CD4-positive, alpha-beta T cell (primary cell): ENCODE results near the gene TBCD. TPM values are rescaled to one million over a fixed set of nuclear protein-coding genes. Genes with fewer than 3 reads are reported as not detected.

Experiments used
- ATAC-seq: fragments of 200-7000 bp; cut with Tn5 transposase; one replicate; pipeline ENCODE4 v1.10.0; 2022; ENCODE audit warnings: mild to moderate bottlenecking; ENCODE audit not compliant: poor library complexity
- CTCF ChIA-PET: fragments of 350-600 bp; sonication (Branson Sonifier 250); formaldehyde crosslinking; loops from one replicate; lab custom pipeline; 2021; ENCODE audit warnings: antibody characterized with exemption, inconsistent platforms; lab: Charles Lee
- POLR2A ChIA-PET: fragments of 350-600 bp; sonication (Branson Sonifier 250); formaldehyde crosslinking; loops from one replicate; lab custom pipeline; 2021; ENCODE audit warnings: antibody characterized with exemption, inconsistent platforms; lab: Charles Lee
- DNase-seq, 14 experiments: peaks; one replicate each; pipeline ENCODE4 v3.0.0-alpha.2; 2013 to 2020; ENCODE audit warnings: mixed read lengths in 2 of 14
- H3K27ac ChIP-seq, 2 donors: one replicate each; pipeline versions ENCODE4 v1.5.1 to v1.7.0; 2013; ENCODE audit warnings: low read length in 2 of 2, low read depth in 1 of 2, mild to moderate bottlenecking in 1 of 2
- H3K27me3 ChIP-seq, 2 experiments: 1 replicate in 1 of 2; 2 replicates in 1 of 2; pipeline versions ENCODE4 v1.6.1 to v1.7.0; 2013; ENCODE audit warnings: low read length in 2 of 2, control low read depth in 1 of 2, mild to moderate bottlenecking in 1 of 2, moderate library complexity in 1 of 2; ENCODE audit not compliant: insufficient read depth in 2 of 2, control insufficient read depth in 1 of 2
- H3K36me3 ChIP-seq: one replicate; pipeline ENCODE4 v1.6.1; 2013; ENCODE audit warnings: low read length, control low read depth; ENCODE audit not compliant: insufficient read depth
- H3K4me1 ChIP-seq: one replicate; pipeline ENCODE4 v1.6.1; 2013; ENCODE audit warnings: low read length, control low read depth; ENCODE audit not compliant: insufficient read depth
- H3K4me3 ChIP-seq: one replicate; pipeline ENCODE4 v1.5.1; 2013; ENCODE audit warnings: mild to moderate bottlenecking, low read length, moderate library complexity
- H3K9me3 ChIP-seq, 2 experiments: 1 replicate in 1 of 2; 2 replicates in 1 of 2; pipeline versions ENCODE4 v1.6.1 to v1.7.0; 2013; ENCODE audit warnings: low read length in 2 of 2, mild to moderate bottlenecking in 2 of 2, control low read depth in 1 of 2, moderate library complexity in 1 of 2; ENCODE audit not compliant: control insufficient read depth in 1 of 2, insufficient read depth in 1 of 2
- H3K27ac Mint-ChIP-seq: one replicate; pipeline ENCODE4 v1.8.0; 2020; ENCODE audit warnings: mixed read lengths
- H3K27me3 Mint-ChIP-seq: one replicate; pipeline ENCODE4 v1.8.0; 2021; ENCODE audit warnings: mixed read lengths
- H3K36me3 Mint-ChIP-seq: one replicate; pipeline ENCODE4 v1.8.0; 2021; ENCODE audit warnings: low read depth, mixed read lengths
- H3K4me1 Mint-ChIP-seq: one replicate; pipeline ENCODE4 v1.8.0; 2021; ENCODE audit warnings: low read depth, mixed read lengths
- H3K4me3 Mint-ChIP-seq: one replicate; pipeline ENCODE4 v1.8.0; 2020; ENCODE audit warnings: mild to moderate bottlenecking, mixed read lengths
- H3K9me3 Mint-ChIP-seq: one replicate; pipeline ENCODE4 v1.8.0; 2020; ENCODE audit warnings: mixed read lengths
- intact Hi-C, 2 experiments: fragments of 100-400 bp; cut with DNase I in 1 of 2; cut with micrococcal nuclease in 1 of 2; formaldehyde crosslinking; loops; one replicate each; pipeline versions ENCODE4 v1.15.1 to v1.9.0; 2023 to 2025; cut with DNase I, micrococcal nuclease
- total RNA-seq, 174 experiments: library from RNA in 2 of 174; stranded (reverse) in 2 of 174; gene quantifications; one replicate each; pipeline ENCODE4 v1.2.3 and lab custom pipeline; 2021 to 2026
- TF ChIP-seq, protein P1 (sequence below): fragments of 200-600 bp; IDR thresholded peaks from one replicate; pipeline ENCODE4 v1.8.0; 2022; ENCODE audit warnings: antibody characterized with exemption, mild to moderate bottlenecking

TBCD gene
- total RNA-seq, 2 experiments from 2014 or later = 74.6 to 80.3 TPM

DNA sequence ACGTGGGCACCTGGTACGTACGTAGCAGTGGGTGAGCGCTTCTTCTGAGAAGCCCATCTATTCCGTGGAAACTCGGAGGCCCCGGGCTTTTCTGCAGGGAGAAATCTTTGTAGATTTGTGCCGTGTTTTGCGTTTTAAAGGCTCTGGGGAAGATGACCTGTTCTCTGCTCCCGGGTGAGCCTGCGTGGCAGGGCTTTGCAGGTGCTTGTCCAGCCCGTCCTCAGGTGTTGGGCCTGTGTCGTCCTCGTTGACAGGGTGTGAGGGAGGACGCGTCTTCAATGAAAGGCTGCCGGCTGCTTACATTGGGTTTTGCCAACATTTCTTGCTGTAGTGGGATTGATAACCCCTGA lies 175.4 kb downstream of the TBCD start:
- intact Hi-C loops = no loop called here

GRCh38 chr17:82927661-82928601 lies 176.1 kb downstream of the TBCD start:
- Mint-ChIP-seq H3K4me1 (no peaks in the 10 kb centered on the region), H3K9me3 (no peaks in the 10 kb centered on the region), H3K27ac (no peak overlapping the region), H3K4me3 (no peak overlapping the region), H3K36me3 (peaks cover 70% of the 10 kb centered on the region), H3K27me3 (no peaks in the 10 kb centered on the region)
- Histone ChIP-seq H3K4me3 (no peak overlapping the region), H3K27ac (no peak overlapping the region), H3K4me1 (no peaks in the 10 kb centered on the region), H3K9me3 (no peaks in the 10 kb centered on the region), H3K27me3 (no peaks in the 10 kb centered on the region), H3K36me3 (peaks cover 95% of the 10 kb centered on the region)
- ATAC-seq (no peak), DNase-seq (no peak)
- TF ChIP-seq, protein P1, sequence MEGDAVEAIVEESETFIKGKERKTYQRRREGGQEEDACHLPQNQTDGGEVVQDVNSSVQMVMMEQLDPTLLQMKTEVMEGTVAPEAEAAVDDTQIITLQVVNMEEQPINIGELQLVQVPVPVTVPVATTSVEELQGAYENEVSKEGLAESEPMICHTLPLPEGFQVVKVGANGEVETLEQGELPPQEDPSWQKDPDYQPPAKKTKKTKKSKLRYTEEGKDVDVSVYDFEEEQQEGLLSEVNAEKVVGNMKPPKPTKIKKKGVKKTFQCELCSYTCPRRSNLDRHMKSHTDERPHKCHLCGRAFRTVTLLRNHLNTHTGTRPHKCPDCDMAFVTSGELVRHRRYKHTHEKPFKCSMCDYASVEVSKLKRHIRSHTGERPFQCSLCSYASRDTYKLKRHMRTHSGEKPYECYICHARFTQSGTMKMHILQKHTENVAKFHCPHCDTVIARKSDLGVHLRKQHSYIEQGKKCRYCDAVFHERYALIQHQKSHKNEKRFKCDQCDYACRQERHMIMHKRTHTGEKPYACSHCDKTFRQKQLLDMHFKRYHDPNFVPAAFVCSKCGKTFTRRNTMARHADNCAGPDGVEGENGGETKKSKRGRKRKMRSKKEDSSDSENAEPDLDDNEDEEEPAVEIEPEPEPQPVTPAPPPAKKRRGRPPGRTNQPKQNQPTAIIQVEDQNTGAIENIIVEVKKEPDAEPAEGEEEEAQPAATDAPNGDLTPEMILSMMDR = no peak
- CTCF ChIA-PET = no interaction called here
- intact Hi-C loops = no loop called here
- POLR2A ChIA-PET = no interaction called here

More for the DNA sequence above, 175.4 kb downstream of the TBCD start:
- H3K4me3 ChIP-seq = no peak overlapping the region
- H3K9me3 Mint-ChIP-seq = no peaks in the 10 kb centered on the region
- H3K27ac ChIP-seq = no peak overlapping the region
- H3K4me3 Mint-ChIP-seq = no peak overlapping the region
- H3K4me1 Mint-ChIP-seq = no peaks in the 10 kb centered on the region
- ChIA-PET POLR2A (no interaction called here), CTCF (no interaction called here)
- peaks cover 66% of the 10 kb centered on the region for H3K36me3 Mint-ChIP-seq
- H3K27me3 ChIP-seq = no peaks in the 10 kb centered on the region
- no peak for ATAC-seq
- no peaks in the 10 kb centered on the region for H3K27me3 Mint-ChIP-seq
- TF ChIP-seq, protein P1 = no peak
- no peaks in the 10 kb centered on the region for H3K4me1 ChIP-seq
- H3K36me3 ChIP-seq = peaks cover 95% of the 10 kb centered on the region
- H3K27ac Mint-ChIP-seq = no peak overlapping the region
- no peaks in the 10 kb centered on the region for H3K9me3 ChIP-seq
- no peak for DNase-seq

- POLR2A ChIA-PET = no interaction called here
These were observed 177.3 kb downstream of the TBCD start for GRCh38 chr17:82929011-82929622.

More at GRCh38 chr17:82929011-82929622, 177.3 kb downstream of the TBCD start:
- H3K27ac Mint-ChIP-seq = no peak overlapping the region
- H3K27ac ChIP-seq = no peak overlapping the region
- CTCF ChIA-PET = no interaction called here
- intact Hi-C loops = no loop called here
- no peaks in the 10 kb centered on the region for H3K9me3 ChIP-seq
- no peaks in the 10 kb centered on the region for H3K27me3 ChIP-seq
- H3K27me3 Mint-ChIP-seq = no peaks in the 10 kb centered on the region
- peaks cover 70% of the 10 kb centered on the region for H3K36me3 Mint-ChIP-seq
- H3K4me3 ChIP-seq = no peak overlapping the region
- no peaks in the 10 kb centered on the region for H3K4me1 ChIP-seq
- H3K4me3 Mint-ChIP-seq = no peak overlapping the region
- H3K9me3 Mint-ChIP-seq = no peaks in the 10 kb centered on the region
- DNase-seq (no peak), ATAC-seq (no peak)
- H3K36me3 ChIP-seq = peaks cover 97% of the 10 kb centered on the region
- no peaks in the 10 kb centered on the region for H3K4me1 Mint-ChIP-seq
- TF ChIP-seq, protein P1 = no peak
